HFFc6 (cell line): Measurements from ENCODE around the gene CRYBG1. TPM values are rescaled to one million over a fixed set of nuclear protein-coding genes. Genes with fewer than 3 reads are reported as not detected.
"Not testable (repeated sequence)": the region's sequence is repeated elsewhere in the genome, so short reads cannot be mapped to it uniquely, and the experiment has no call there.

Experiments
- DNase-seq: peaks from one replicate; pipeline ENCODE4 v3.0.0-alpha.2; 2018
- H3K27ac Mint-ChIP-seq: 2 replicates; pipeline ENCODE4 v1.8.0; 2020; ENCODE audit warnings: mild to moderate bottlenecking, mixed read lengths
- H3K27me3 Mint-ChIP-seq: 2 replicates; pipeline ENCODE4 v1.8.0; 2021; ENCODE audit warnings: mild to moderate bottlenecking, moderate library complexity, mixed read lengths; ENCODE audit not compliant: insufficient read depth
- H3K36me3 Mint-ChIP-seq: 2 replicates; pipeline ENCODE4 v1.8.0; 2021; ENCODE audit warnings: low read depth, mixed read lengths
- H3K4me1 Mint-ChIP-seq: 2 replicates; pipeline ENCODE4 v1.8.0; 2020; ENCODE audit warnings: low read depth, mixed read lengths
- H3K4me3 Mint-ChIP-seq: 2 replicates; pipeline ENCODE4 v1.8.0; 2020; ENCODE audit warnings: mild to moderate bottlenecking, moderate library complexity, mixed read lengths
- H3K9me3 Mint-ChIP-seq: 2 replicates; pipeline ENCODE4 v1.8.0; 2020; ENCODE audit warnings: mild to moderate bottlenecking, mixed read lengths
- total RNA-seq, 6 experiments: library from RNA; stranded (reverse); fragmentation: NEBNext Ultra II Directional; extraction: Animal tissue kit (Norgen Biotek cat#: 25700); gene quantifications; 2 replicates in 1 of 6; 3 replicates in 5 of 6; pipeline ENCODE4 v1.2.3, GENCODE V29; 2021
- TF ChIP-seq, protein P1 (sequence below): fragments of 200-600 bp; sonication (generic); IDR thresholded peaks from 2 replicates; pipeline ENCODE4 v1.5.0; 2021; ENCODE audit warnings: antibody characterized with exemption, mild to moderate bottlenecking

The CRYBG1 gene
- total RNA-seq, 6 experiments from 2014 or later: 8.2 to 10.9 (median 9.8) TPM

- no peak for DNase-seq
- no peaks in the 10 kb centered on the region for H3K36me3 Mint-ChIP-seq
- H3K4me1 Mint-ChIP-seq: peaks cover 29% of the 10 kb centered on the region
- no peak overlapping the region for H3K4me3 Mint-ChIP-seq
- H3K27me3 Mint-ChIP-seq: no peaks in the 10 kb centered on the region
- H3K9me3 Mint-ChIP-seq: no peaks in the 10 kb centered on the region
- H3K27ac Mint-ChIP-seq: no peak overlapping the region; the same call in 1 of the 2 replicates
- TF ChIP-seq, protein P1, sequence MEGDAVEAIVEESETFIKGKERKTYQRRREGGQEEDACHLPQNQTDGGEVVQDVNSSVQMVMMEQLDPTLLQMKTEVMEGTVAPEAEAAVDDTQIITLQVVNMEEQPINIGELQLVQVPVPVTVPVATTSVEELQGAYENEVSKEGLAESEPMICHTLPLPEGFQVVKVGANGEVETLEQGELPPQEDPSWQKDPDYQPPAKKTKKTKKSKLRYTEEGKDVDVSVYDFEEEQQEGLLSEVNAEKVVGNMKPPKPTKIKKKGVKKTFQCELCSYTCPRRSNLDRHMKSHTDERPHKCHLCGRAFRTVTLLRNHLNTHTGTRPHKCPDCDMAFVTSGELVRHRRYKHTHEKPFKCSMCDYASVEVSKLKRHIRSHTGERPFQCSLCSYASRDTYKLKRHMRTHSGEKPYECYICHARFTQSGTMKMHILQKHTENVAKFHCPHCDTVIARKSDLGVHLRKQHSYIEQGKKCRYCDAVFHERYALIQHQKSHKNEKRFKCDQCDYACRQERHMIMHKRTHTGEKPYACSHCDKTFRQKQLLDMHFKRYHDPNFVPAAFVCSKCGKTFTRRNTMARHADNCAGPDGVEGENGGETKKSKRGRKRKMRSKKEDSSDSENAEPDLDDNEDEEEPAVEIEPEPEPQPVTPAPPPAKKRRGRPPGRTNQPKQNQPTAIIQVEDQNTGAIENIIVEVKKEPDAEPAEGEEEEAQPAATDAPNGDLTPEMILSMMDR: no peak
Observed at GRCh38 chr6:106557837-106558236, 197.3 kb downstream of the CRYBG1 start.

- Mint-ChIP-seq H3K27ac (no peak overlapping the region), H3K4me3 (no peak overlapping the region), H3K9me3 (no peaks in the 10 kb centered on the region), H3K4me1 (peaks cover 29% of the 10 kb centered on the region), H3K36me3 (no peaks in the 10 kb centered on the region), H3K27me3 (no peaks in the 10 kb centered on the region)
- TF ChIP-seq, protein P1: no peak
- no peak for DNase-seq
Observed at GRCh38 chr6:106558364-106558763, 197.8 kb downstream of the CRYBG1 start.

- DNase-seq, H3K27ac Mint-ChIP-seq, H3K36me3 Mint-ChIP-seq: not testable (repeated sequence)
Observed at GRCh38 chr6:106559659-106560058, 199.1 kb downstream of the CRYBG1 start.

DNA sequence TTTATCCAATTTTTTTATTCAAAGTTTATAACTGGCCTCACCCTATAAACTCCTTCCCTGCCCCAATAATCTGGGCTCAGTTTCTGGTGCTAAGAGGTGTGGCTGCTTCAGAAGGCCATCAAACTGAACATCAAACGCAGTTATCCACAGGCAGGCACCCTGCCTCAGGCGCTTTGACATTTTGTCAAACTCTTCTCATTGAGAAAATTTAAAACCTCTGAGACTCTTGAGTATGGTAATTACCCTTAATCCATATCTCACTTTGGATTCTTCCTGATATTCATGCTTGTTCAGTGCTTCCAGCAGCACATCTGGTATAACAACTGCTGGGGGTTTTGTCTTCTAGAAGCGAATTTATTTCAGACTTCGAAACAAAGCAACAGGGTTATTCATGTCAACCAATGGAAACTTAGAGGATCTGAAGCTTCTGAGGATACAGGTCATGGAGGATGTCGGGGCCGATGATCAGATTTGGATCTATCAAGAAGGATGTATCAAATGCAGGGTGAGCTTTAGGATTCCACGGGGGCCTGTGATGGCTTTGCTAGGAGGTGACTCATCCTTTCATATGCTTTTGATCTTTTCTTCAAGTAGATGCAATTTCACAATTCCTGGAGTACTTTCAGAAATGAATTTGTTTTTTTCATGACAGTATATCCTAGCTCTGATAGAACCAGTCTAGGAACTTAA lies 200.6 kb downstream of the CRYBG1 start:
- H3K27ac Mint-ChIP-seq: peak overlapping the region; percentile 69
- peak; percentile 42 for DNase-seq
- H3K36me3 Mint-ChIP-seq: no peaks in the 10 kb centered on the region
- H3K27me3 Mint-ChIP-seq: no peaks in the 10 kb centered on the region
- no peaks in the 10 kb centered on the region for H3K9me3 Mint-ChIP-seq
- no peak overlapping the region; the same call in 1 of the 2 replicates for H3K4me3 Mint-ChIP-seq
- TF ChIP-seq, protein P1: no peak
- H3K4me1 Mint-ChIP-seq: peaks cover 36% of the 10 kb centered on the region

More at GRCh38 chr6:106559659-106560058, 199.1 kb downstream of the CRYBG1 start:
- peaks cover 29% of the 10 kb centered on the region for H3K4me1 Mint-ChIP-seq
- H3K27me3 Mint-ChIP-seq, H3K4me3 Mint-ChIP-seq, H3K9me3 Mint-ChIP-seq: not testable (repeated sequence)

- Mint-ChIP-seq H3K27me3 (no peaks in the 10 kb centered on the region), H3K4me3 (peak overlapping the region; percentile 36), H3K4me1 (peaks cover 43% of the 10 kb centered on the region), H3K9me3 (no peaks in the 10 kb centered on the region), H3K36me3 (no peaks in the 10 kb centered on the region), H3K27ac (peak overlapping the region; percentile 69)
- TF ChIP-seq, protein P1: no peak
- DNase-seq: no peak
Observed at GRCh38 chr6:106561686-106562405, 201.3 kb downstream of the CRYBG1 start.

- no peak for DNase-seq
- no peak overlapping the region for H3K4me3 Mint-ChIP-seq
- H3K27ac Mint-ChIP-seq: no peak overlapping the region
- no peaks in the 10 kb centered on the region for H3K27me3 Mint-ChIP-seq
- no peaks in the 10 kb centered on the region for H3K36me3 Mint-ChIP-seq
- H3K4me1 Mint-ChIP-seq: peaks cover 44% of the 10 kb centered on the region
- H3K9me3 Mint-ChIP-seq: no peaks in the 10 kb centered on the region
- TF ChIP-seq, protein P1: no peak
Observed at GRCh38 chr6:106563614-106564013, 203.1 kb downstream of the CRYBG1 start.
